GM18508 (cell line): Measurements from ENCODE around the gene AP2A1.
"Not testable (repeated sequence)": the region's sequence is repeated elsewhere in the genome, so short reads cannot be mapped to it uniquely, and the experiment has no call there.

ENCODE experiments used
- ATAC-seq: cut with Tn5 transposase; IDR thresholded peaks from one replicate; pipeline ENCODE4 v1.9.1; 2021; ENCODE audit warnings: moderate number of reproducible peaks; ENCODE audit not compliant: insufficient read depth, unreplicated experiment

Gene AP2A1

GRCh38 chr19:49766930-49767299 lies at the start of gene AP2A1:
AP2A1 (plus strand) TSS chr19:49767001; CDS start chr19:49767134, 133 bp downstream.
- no peak for ATAC-seq

GRCh38 chr19:49718511-49718910 lies 48.3 kb upstream of the AP2A1 start:
- no peak for ATAC-seq

- ATAC-seq, result no peak
Measured at GRCh38 chr19:49718991-49719390, 47.8 kb upstream of the AP2A1 start.

GRCh38 chr19:49719420-49719819 lies 47.4 kb upstream of the AP2A1 start:
- ATAC-seq, result not testable (repeated sequence)

GRCh38 chr19:49727217-49728030 lies 39.4 kb upstream of the AP2A1 start:
- no peak for ATAC-seq

- ATAC-seq, result no peak
Measured at GRCh38 chr19:49730166-49730565, 36.6 kb upstream of the AP2A1 start.

GRCh38 chr19:49738268-49738667 lies 28.5 kb upstream of the AP2A1 start:
- ATAC-seq, result no peak

- no peak for ATAC-seq
Measured at GRCh38 chr19:49739098-49739497, 27.7 kb upstream of the AP2A1 start.

- ATAC-seq, result no peak
Measured at GRCh38 chr19:49739933-49740332, 26.9 kb upstream of the AP2A1 start.

GRCh38 chr19:49741210-49741844 lies 25.5 kb upstream of the AP2A1 start:
- no peak for ATAC-seq

GRCh38 chr19:49744946-49745381 lies 21.8 kb upstream of the AP2A1 start:
- no peak for ATAC-seq

GRCh38 chr19:49746206-49746958 lies 20.4 kb upstream of the AP2A1 start:
- ATAC-seq, result no peak

GRCh38 chr19:49749055-49749716 lies 17.6 kb upstream of the AP2A1 start:
- no peak for ATAC-seq

- ATAC-seq, result no peak
Measured at GRCh38 chr19:49749771-49750170, 17.0 kb upstream of the AP2A1 start.

- no peak for ATAC-seq
Measured at GRCh38 chr19:49752701-49753100, 14.1 kb upstream of the AP2A1 start.

- ATAC-seq, result no peak
Measured at GRCh38 chr19:49755956-49756355, 10.8 kb upstream of the AP2A1 start.

GRCh38 chr19:49758292-49758691 lies 8.5 kb upstream of the AP2A1 start:
- no peak for ATAC-seq

GRCh38 chr19:49761249-49761624 lies 5.6 kb upstream of the AP2A1 start:
- ATAC-seq, result no peak

- ATAC-seq, result no peak
Measured at GRCh38 chr19:49761625-49762311, 5.0 kb upstream of the AP2A1 start.

- no peak for ATAC-seq
Measured at GRCh38 chr19:49763230-49763629, 3.6 kb upstream of the AP2A1 start, which contains the start of gene TSKS. TSKS (minus strand) TSS chr19:49763306; CDS start chr19:49763247, 59 bp downstream.
